Left colon (tissue), 2 donors: Measurements from ENCODE around the gene LAMB2. TPM values are rescaled to one million over a fixed set of nuclear protein-coding genes. Genes with fewer than 3 reads are reported as not detected.
A peak's percentile ranks its signal among the peaks of the same experiment; 100 is the strongest.

Experiments
- ATAC-seq: fragments of 200-7000 bp; cut with Tn5 transposase; one replicate; pipeline ENCODE4 v1.9.1; 2020; ENCODE audit warnings: mild to moderate bottlenecking, moderate library complexity
- DNase-seq, 2 donors: peaks; one replicate each; pipeline ENCODE4 v3.0.0-alpha.2; 2020
- intact Hi-C, 2 donors: fragments of 100-400 bp; cut with DNase I in 1 of 2; cut with micrococcal nuclease in 1 of 2; formaldehyde crosslinking; loops; one replicate each; pipeline versions ENCODE4 v1.11.2 to v1.14.0; 2022; cut with DNase I, micrococcal nuclease
- long read RNA-seq: library from polyadenylated mRNA; unstranded; transcript quantifications from one replicate; pipeline ENCODE4 v2.0.0, GENCODE V29; 2021
- total RNA-seq, 2 donors: library from RNA; stranded (reverse); fragmentation: NEBNext Ultra II Directional; extraction: Animal tissue kit (Norgen Biotek cat#: 25700); gene quantifications; one replicate each; pipeline ENCODE4 v1.2.1, GENCODE V29; 2021
- donor health status: DM: no; HTN: no; CAD: no.
- donor health status: DM: yes; HTN: yes; CAD: no.

Gene LAMB2
- 100 to 1,000 TPM in 1 of 2 donors, 10 to 100 TPM in 1; 66.1 to 102 TPM for total RNA-seq
- long read RNA-seq, full-length matches to known transcripts = 4 of 65 reads
- long read RNA-seq, partial matches to known transcripts = 47 of 65 reads
- long read RNA-seq, other reads (novel, unspliced or antisense) = 14 of 65 reads

- intact Hi-C loops = no loop called here
- ATAC-seq (peak; percentile 74), DNase-seq (peak; percentile 74 to 75)
These were observed at the start of gene LAMB2 for GRCh38 chr3:49132437-49133225. Gene LAMB2, minus strand, starts transcription at chr3:49133050. Its CDS starts 183 bp downstream, at chr3:49132867.

DNA sequence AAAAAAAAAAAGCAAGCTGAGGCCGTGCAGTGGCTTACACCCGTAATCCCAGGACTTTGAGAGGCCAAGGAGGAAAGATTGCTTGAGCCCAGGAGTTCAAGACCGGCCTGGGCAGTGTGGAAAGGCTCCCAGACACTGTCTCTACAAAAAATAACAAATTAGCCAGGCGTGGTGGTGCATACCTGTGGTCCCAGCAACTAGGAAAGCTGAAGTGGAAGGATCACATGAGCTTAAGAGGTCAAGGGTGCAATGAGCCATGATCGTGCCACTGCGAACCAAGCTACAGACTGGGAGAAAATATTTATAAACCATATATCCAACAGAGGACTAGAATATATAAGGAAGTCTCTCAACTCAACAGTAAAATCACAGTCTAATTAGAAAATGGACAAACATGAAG lies 48.5 kb upstream of the LAMB2 start:
- ATAC-seq = no peak
- no peak for DNase-seq
- intact Hi-C loops = no loop called here

GRCh38 chr3:49180116-49180515 lies 47.3 kb upstream of the LAMB2 start:
- DNase-seq (no peak), ATAC-seq (no peak)
- intact Hi-C loops = no loop called here

DNA sequence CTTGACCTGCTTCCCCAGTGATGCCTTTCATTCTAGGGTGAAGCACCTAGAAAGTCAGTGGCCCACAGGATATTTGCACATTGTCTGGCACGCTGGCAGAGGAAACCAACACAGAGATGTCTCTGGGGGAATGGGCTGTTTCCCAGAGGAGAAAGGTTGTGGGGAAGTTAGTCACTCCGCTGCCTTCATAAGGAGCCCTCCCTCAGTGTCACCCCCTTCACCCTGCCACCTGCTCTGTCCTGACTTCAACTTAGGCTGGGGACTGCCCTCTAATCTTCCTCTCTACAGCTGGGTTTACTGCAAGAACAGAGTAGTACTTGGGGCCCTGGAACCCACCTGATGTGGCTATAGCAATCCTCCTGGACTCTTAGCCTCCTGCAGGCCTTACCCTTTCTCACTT lies 44.2 kb upstream of the LAMB2 start:
- intact Hi-C loops = no loop called here
- ATAC-seq (no peak), DNase-seq (no peak)

DNA sequence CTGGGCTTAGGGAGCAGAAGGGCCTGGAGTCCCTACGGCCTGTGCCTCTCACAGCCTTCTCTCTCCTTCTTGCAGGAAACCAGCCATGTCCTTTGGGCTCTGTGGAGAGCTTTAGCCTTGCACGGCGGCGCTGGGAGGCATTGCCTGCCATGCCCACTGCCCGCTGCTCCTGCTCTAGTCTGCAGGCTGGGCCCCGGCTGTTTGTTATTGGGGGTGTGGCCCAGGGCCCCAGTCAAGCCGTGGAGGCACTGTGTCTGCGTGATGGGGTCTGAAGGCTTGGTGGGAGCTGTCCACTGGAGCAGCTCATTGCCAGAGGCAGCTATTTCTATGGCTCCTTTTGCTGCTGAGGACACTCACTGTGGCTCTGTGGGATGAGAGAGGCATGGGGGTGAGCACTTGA lies 42.7 kb upstream of the LAMB2 start:
- intact Hi-C loops = no loop called here
- ATAC-seq (no peak), DNase-seq (no peak)

DNA sequence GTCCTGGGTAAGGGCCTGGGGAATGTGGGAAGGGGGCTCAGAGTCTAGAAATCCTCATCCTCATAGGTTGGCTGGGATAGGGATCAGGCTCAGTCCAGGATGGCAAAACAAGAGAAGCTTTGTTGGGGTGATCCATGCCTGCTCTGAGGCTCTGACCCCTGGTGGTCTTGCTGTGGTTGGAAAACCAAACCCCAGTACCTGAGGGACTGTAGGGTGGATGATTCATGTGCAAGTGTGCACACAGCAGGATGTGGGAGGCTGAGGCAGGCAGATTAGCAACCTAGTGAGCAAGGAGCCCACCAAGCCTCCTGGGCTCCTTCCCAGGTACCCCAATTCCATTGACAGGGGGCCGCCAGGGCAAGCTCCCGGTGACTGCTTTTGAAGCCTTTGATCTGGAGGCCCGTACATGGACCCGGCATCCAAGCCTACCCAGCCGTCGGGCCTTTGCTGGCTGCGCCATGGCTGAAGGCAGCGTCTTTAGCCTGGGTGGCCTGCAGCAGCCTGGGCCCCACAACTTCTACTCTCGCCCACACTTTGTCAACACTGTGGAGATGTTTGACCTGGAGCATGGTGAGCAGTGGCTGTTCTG lies 41.6 kb upstream of the LAMB2 start:
- intact Hi-C loops = loop anchor here in 1 of 2 donors (5.0 kb wide), 1 partner anchor 273 kb away; no protein-coding TSS in a partner anchor
- DNase-seq (no peak), ATAC-seq (no peak)

DNA sequence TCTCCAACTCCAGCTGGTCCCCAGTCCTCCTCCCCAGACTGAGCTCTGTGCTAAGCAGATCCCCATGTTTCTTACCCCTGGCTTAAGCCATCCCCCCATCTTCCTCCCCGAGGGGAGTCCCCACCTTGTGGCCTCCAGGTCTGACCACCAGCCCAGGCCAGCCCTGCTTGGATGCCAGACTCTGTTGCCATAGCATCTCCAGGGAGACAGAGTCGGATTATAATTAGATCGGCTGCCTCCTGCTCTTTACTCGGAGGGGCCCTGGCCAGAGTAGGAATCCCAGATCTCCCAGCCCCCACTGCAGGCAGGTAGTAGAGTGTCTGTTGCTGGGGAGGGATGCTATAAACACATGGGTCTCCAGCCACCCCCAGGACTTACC lies 40.9 kb upstream of the LAMB2 start:
- no peak for ATAC-seq
- intact Hi-C loops = loop anchor here in 1 of 2 donors (5.0 kb wide), 1 partner anchor 274 kb away; no protein-coding TSS in a partner anchor
- DNase-seq = no peak

DNA sequence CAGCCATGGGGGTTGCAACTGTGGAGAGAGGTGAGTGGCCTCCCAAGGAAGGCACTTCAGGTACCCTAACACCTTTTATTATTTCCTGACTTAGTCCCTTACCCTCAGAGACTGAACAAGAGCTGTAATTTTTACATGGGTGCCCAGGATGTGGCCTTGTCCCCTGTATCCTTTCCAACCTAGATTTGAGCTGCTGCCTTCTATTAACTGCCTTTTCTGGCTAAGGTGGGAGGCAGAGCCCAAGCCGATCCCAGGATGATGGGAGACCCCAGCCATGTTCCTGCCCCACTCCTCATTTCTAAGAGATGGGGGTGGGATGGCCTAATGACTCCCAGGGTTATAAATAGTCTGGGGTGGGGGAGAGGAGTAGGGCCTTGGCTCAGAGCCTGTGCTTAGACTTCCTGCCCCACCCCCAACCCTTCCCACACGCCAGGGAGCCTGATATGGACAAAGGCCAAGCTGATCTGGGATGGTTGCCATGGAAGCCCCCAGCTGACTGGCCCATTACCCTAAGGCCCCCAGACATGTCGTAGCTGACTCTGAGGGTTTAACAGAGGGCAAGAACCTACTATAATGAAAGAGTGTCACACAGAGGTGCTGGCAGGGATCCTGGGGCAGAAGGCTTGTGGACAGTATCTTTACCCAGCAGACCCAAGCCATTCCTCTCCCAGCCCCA lies 40.4 kb upstream of the LAMB2 start:
- ATAC-seq (peak; percentile 34), DNase-seq (peak in 1 of 2 donors; percentile 37)
- intact Hi-C loops = loop anchor here in 1 of 2 donors (5.0 kb wide), 1 partner anchor 274 kb away; no protein-coding TSS in a partner anchor

GRCh38 chr3:49172551-49173041 lies 39.7 kb upstream of the LAMB2 start:
- ATAC-seq (no peak), DNase-seq (no peak)
- intact Hi-C loops = loop anchor here in 1 of 2 donors (5.0 kb wide), 1 partner anchor 275 kb away; no protein-coding TSS in a partner anchor

DNA sequence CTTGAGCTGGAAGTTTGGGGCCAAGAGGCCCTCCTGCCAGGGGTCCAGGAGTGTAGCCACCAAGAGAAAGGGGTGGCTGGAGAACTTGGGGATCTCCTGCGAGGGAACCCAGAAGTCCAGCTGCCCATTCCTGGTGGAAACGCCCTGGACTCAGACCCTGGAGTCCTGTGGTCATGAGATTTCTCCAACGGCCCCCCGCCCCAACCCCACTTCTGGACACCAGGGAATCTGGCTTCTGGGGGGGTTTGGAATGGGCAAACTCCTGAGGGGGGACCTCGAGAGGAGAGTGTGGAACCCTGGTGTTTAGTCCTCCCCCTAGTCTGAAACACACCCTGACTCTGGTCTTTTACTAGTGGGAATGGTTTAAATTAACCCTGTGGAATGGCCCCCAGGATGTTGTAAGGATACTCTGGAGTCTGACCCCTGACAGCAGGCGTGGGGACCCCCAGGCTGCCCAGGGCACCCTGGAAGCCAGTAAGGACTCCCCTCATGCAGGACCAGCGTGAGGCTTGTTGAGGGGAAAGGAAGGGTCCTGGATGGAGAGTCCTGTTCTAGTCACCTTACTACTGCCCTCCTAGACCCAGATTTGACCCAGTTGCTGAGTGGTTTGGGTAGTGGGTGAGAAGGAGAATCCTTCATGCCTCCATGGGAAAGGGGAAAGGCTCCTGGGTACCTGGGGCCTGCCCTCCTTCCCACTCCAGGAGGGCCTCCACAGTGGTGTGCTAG lies 39.1 kb upstream of the LAMB2 start:
- intact Hi-C loops = loop anchor here in 1 of 2 donors (2.0 to 5.0 kb wide), 2 partner anchors 169 to 275 kb away; partner anchors contain the start of gene USP4
- ATAC-seq (no peak), DNase-seq (no peak)

DNA sequence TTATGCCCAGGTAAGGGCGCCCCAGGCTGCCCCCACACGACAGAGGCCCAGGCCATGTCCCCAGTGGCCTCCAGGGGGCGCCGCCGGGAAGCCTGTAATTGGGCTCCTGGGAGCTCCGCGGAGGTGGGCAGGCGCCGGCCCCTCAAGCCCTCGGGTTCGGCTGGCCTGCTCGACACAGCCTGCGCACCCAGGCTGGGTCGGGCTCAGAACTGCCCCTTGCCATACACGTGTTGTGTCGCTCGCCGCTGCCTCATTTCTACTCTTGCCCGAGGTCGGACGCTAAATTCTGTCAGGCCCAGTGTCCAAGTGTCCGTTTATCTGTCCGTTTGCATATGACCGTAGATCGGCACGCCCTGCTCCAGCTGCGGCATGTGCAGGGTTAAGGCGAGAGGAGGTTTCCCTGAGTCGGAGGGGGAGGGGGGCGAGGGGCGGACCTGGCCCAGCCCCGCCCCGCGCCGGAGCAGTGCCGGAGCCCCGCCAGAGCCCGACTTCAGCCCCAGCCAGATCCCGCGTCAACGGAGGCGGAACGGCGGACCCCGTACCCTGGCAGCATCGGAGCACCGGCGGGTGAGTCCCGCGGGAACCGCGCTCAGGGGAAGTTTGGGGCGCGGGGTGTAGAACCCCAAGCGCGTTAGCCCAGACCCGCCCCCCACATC lies 38.4 kb upstream of the LAMB2 start, which contains the start of gene KLHDC8B:
KLHDC8B (plus strand) TSS at position 480 of the 656 bp plus-strand sequence. CDS start 1,172 bp downstream, outside the sequence.
- peak; percentile 82 to 91 for DNase-seq
- ATAC-seq = peak; percentile 84
- intact Hi-C loops = loop anchor here in 1 of 2 donors (2.0 to 5.0 kb wide), 2 partner anchors 170 to 276 kb away; partner anchors contain the start of gene USP4

DNA sequence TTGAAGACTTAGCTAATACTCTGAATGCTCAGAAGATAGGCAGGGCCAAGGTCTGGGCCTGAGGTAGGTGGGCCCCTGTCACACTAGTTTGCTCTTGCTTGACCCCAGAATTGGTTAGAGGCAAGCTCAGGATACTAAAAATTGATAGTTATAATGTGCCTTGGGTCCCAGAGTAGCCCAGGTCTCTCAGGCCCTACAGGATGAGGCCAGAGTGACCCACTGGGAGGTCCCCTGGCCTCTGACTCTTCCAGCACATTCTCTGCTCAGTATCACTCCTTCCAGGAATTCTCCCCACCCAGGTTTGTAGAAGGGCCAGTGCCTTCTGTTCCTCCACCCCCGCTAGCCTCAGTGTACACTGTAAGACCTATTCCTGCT lies 37.9 kb upstream of the LAMB2 start:
- DNase-seq (no peak), ATAC-seq (peak; percentile 7)
- intact Hi-C loops = loop anchor here in 1 of 2 donors (2.0 to 5.0 kb wide), 2 partner anchors 170 to 277 kb away; partner anchors contain the start of gene USP4

DNA sequence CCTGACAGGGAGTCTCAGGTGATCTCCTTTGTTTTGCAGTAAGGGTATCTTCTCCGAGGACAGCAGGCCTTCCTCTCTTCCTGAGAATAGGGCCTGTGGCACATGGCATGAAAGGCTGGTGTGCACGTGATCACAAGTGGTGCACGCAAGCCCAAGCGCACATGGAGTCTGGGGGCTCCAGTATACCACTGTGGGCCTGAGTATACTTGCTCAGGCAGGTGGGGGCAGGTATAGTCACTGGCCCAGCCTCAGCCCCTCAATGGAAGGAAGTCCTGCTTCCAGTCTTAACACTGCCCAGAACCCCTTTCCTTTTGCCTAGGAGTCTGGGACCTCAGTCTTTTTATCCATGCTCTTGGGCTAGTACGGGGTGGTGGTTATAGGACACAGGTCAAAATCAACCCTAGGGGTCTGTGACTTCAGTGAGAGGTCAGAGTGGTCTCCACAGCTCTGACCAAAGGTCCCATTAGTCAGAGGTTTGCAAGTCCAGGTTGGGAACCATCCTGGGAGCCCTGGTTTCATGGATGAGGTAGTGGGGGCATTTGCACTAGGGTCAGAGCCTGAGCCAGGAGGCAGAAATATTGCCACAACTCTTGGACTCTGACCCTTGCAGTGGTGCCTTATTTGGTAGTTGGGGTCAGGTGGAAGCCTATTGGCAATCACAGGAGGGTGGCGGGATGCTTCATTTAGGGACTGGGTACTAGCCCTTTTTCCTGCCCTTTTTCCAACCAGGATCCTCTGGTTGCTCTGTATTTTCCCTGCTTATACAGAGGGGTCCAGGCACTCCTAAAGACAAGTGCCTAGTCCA lies 34.1 kb upstream of the LAMB2 start:
- no peak for ATAC-seq
- intact Hi-C loops = no loop called here

DNA sequence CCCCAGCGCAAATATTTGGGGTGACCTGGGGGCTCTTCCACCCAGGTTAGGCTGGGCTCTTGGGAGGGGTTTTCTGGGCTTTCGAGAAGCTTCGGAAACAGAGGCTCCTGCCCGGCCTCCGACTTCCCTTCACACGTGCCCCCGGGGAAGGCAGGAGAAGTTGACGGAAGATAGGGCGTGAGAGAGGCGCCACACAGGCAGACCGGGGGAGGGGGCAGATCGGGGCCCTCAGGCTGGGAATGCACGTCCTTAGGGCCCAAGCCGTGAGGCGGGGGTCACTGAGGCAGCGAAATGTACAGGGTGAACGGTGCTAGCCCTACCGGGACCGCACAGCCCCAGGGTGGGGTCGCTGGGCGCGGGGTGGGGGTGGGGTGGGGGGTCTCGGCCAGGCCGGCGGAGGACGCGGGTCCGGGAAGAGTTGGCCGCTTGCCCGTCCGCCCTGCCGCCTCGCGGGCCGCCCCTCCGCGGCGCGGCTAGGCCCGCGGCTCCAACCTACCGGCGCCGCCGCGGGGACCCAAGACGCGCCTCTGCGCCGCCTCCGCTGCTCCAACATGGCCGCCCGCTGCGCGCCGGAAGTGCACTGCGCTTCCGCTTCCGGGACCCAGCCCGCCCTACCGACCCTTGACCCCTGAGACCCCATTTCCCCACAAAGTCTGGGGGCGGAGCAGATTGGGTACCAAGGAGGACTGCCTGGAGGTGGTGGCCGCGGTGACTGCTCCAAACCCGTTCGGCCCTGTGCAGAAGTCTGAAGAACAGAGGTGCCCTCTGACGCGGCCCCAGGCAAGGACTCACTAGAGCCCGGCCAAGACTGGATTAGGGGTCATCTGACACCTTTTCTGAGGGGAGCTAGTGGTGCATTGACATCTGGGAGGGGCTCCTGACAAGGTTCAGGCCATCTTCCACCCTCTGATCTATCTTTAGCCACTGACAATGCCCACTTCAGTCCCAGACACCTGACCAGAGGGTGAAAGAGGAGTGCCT lies 33.2 kb upstream of the LAMB2 start, which contains the start of gene CCDC71:
CCDC71 (minus strand) TSS at position 561 of the 981 bp plus-strand sequence. CDS start 2,123 bp downstream, outside the sequence.
- DNase-seq (peak; percentile 65 to 82), ATAC-seq (peak; percentile 81)
- intact Hi-C loops = no loop called here

More for the DNA sequence above, 34.1 kb upstream of the LAMB2 start:
- DNase-seq = no peak

DNA sequence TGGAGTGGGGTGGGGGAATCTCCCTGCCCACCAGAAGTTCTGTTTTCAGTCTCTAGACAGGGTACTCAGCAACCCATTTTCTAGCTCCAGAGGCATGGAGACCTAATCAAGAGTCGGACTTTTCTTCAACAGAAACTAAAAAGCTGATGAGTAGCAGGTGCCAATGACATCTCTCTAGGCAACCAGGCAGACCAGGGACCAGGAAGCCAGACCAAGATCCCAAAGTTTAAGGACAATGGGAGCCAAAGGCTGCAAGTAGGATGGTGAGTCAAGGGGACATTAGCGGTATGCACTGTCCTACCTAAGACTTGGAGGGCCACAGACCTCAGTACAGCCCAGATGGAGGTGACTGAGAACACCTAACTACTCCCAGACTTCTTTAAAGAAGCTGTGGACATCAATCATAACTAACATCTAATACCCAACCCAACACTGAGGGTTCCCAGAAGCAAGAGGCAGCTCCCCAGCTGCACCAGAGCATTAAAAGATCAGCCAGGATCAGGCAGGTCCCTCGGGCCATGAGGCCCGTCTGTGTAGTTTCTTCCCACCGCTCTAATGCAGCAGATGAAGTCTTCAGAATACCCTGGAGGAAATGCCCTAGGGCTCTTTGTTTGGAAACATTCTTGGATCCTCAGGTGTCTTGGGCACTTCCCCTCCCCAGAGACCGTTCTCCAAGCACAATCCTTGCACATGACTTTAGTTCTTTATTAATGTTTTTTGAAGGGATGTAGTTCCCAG lies 32.3 kb upstream of the LAMB2 start:
- DNase-seq (no peak), ATAC-seq (no peak)
- intact Hi-C loops = no loop called here
